RWPE2 (cell line): ENCODE data around the gene NAT14.

Experiments
- ATAC-seq: fragments of 200-7000 bp; cut with Tn5 transposase; 3 replicates; pipeline ENCODE4 v1.9.1; 2021; ENCODE audit warnings: low read depth
- DNase-seq: peaks from one replicate; pipeline ENCODE4 v3.0.0-alpha.2; 2020; ENCODE audit warnings: low spot score
- H3K27ac ChIP-seq: fragments of 450-650 bp; 2 replicates; pipeline ENCODE4 v1.5.1; 2017; ENCODE audit warnings: mild to moderate bottlenecking; ENCODE audit not compliant: poor library complexity, severe bottlenecking
- H3K27me3 ChIP-seq: fragments of 250-450 bp; sonication (Bioruptor Pico); 2 replicates; pipeline ENCODE4 v1.5.1; 2021; ENCODE audit warnings: mild to moderate bottlenecking, moderate library complexity; ENCODE audit not compliant: insufficient read depth, poor library complexity, severe bottlenecking
- H3K36me3 ChIP-seq: fragments of 250-450 bp; sonication (Bioruptor Pico); 2 replicates; pipeline ENCODE4 v1.5.1; 2020; ENCODE audit warnings: low read depth, mild to moderate bottlenecking, moderate library complexity
- H3K4me1 ChIP-seq: fragments of 250-450 bp; sonication (Bioruptor Pico); 2 replicates; pipeline ENCODE4 v1.5.1; 2021; ENCODE audit warnings: mild to moderate bottlenecking, moderate library complexity; ENCODE audit not compliant: insufficient read depth, poor library complexity, severe bottlenecking
- H3K4me3 ChIP-seq: fragments of 250-450 bp; sonication (Bioruptor Pico); 2 replicates; pipeline ENCODE4 v1.5.1; 2021; ENCODE audit warnings: mild to moderate bottlenecking, moderate library complexity; ENCODE audit not compliant: severe bottlenecking
- H3K9me3 ChIP-seq: fragments of 250-450 bp; sonication (Bioruptor Pico); 2 replicates; pipeline ENCODE4 v1.5.1; 2021; ENCODE audit warnings: mild to moderate bottlenecking, moderate library complexity; ENCODE audit not compliant: severe bottlenecking
- TF ChIP-seq, protein P1 (sequence below): fragments of 450-650 bp; IDR thresholded peaks from one replicate; pipeline ENCODE4 v1.5.1; 2017; ENCODE audit warnings: mild to moderate bottlenecking, moderate library complexity; ENCODE audit not compliant: poor library complexity, severe bottlenecking

Gene NAT14

DNA sequence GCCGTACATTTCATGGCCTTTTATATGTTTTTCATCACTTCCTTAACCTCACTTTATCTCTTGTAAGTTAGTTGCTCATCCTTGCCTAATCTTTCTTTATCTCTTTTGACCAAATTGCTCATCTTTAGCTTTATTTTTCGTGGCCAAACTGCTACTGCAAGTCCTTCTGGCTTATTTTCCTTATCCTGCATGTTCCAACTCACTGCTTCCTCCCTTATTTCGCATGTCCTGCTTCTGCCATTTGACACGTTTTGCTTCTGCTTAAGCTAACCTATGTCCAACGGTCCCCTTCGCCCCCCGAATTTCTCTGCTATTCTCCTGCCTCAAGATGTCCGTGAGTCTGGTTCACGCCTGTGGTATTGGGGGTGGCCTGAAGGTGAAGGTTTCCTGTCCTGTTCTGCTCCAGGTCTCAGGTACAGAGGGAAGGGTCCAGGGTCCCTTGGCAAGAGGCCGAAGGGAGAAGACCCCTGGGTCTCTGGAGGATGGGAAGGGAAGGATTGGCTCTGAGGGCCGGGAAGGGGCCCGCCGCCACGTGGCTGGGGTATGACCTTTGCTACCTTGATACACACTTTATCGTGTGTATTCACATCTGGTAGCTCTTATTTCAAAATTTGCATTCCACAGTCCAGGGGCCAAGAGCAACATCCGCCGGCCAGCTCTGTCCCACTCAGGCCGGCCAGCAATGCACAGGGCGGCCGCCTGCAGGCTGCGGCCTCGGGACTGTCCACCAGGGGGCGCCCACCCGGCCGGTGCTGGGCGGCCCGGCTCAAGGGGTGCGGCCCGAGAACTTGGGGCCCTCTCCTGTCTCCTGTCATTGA, 17.5 kb upstream of the NAT14 start:
- no peak for DNase-seq
- no peak overlapping the region for H3K27ac ChIP-seq

DNA sequence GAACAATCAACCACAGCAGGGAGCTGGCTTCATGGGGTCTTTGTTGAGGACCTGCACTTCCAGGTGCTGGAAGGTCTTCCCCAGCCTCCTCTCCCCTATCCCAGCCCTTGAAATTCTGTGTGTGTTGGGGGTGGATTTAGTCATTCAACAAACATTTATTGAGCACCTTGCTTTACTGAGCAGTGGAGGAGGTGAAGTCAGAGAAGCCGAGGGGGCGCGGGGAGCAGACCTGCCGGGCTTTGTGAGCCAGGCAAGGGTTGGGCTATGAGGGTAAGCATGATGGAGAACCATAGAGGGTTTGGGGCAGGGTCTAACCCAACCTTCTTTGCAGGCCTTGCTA, 17.0 kb upstream of the NAT14 start:
- H3K27ac ChIP-seq: no peak overlapping the region
- DNase-seq: no peak
- TF ChIP-seq, protein P1, sequence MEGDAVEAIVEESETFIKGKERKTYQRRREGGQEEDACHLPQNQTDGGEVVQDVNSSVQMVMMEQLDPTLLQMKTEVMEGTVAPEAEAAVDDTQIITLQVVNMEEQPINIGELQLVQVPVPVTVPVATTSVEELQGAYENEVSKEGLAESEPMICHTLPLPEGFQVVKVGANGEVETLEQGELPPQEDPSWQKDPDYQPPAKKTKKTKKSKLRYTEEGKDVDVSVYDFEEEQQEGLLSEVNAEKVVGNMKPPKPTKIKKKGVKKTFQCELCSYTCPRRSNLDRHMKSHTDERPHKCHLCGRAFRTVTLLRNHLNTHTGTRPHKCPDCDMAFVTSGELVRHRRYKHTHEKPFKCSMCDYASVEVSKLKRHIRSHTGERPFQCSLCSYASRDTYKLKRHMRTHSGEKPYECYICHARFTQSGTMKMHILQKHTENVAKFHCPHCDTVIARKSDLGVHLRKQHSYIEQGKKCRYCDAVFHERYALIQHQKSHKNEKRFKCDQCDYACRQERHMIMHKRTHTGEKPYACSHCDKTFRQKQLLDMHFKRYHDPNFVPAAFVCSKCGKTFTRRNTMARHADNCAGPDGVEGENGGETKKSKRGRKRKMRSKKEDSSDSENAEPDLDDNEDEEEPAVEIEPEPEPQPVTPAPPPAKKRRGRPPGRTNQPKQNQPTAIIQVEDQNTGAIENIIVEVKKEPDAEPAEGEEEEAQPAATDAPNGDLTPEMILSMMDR: peak; percentile 77
- no peaks in the 10 kb centered on the region for H3K27me3 ChIP-seq
- H3K36me3 ChIP-seq: no peaks in the 10 kb centered on the region
- no peaks in the 10 kb centered on the region for H3K9me3 ChIP-seq
- H3K4me3 ChIP-seq: no peak overlapping the region
- ATAC-seq: peak; percentile 13; the same call in 2 of the 3 replicates
- no peaks in the 10 kb centered on the region for H3K4me1 ChIP-seq

More for the DNA sequence above, 17.5 kb upstream of the NAT14 start:
- Histone ChIP-seq H3K4me3 (no peak overlapping the region), H3K27me3 (no peaks in the 10 kb centered on the region), H3K4me1 (no peaks in the 10 kb centered on the region), H3K9me3 (no peaks in the 10 kb centered on the region), H3K36me3 (no peaks in the 10 kb centered on the region)
- peak; percentile 75 for ATAC-seq
- TF ChIP-seq, protein P1: peak; percentile 97

DNA sequence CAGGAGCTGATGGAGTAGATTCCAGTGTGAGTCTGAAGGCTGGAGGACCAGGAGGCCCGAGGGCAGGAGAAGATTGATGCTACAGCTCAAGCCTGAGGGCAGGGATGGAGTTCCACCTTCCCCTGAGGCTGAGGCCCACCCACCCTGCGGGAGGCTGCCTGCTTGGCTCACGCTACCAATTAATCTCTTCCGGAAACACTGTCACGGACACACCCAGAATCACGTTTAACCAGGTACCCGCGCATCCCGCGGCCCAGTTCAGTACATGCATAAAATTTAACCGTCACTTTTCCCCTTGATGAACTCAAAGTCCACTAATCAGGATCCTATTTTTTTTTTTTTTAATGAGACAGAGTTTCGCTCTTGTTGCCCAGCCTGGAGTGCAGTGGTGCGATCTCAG, 13.7 kb upstream of the NAT14 start:
- TF ChIP-seq, protein P1: no peak
- Histone ChIP-seq H3K27ac (no peak overlapping the region), H3K4me1 (peaks cover 5% of the 10 kb centered on the region), H3K36me3 (no peaks in the 10 kb centered on the region), H3K27me3 (no peaks in the 10 kb centered on the region), H3K9me3 (no peaks in the 10 kb centered on the region), H3K4me3 (no peak overlapping the region)
- no peak for ATAC-seq
- DNase-seq: no peak

DNA sequence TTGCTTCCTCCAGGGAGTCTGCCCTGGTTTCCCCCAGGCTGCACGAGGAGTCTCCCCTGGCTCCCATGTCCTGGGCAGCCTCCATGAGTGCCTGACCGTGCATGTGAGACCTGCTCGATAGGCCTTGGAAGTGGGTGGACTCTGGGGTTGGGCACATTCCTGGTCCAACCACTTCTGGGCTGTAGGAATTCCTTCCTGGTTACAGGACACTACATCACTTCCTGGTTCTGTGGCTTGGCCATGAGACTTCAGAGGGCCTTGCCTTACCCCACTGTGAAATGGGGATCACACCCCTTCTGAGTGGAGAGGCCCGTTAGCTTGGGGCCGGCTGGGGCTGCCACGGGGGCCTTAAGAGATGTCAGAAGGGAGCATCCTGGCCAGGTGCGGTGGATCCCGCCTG, 12.5 kb upstream of the NAT14 start:
- ATAC-seq (peak; percentile 57; the same call in 2 of the 3 replicates), DNase-seq (no peak)
- H3K4me3 ChIP-seq: no peak overlapping the region
- TF ChIP-seq, protein P1: no peak
- peaks cover 5% of the 10 kb centered on the region for H3K4me1 ChIP-seq
- no peaks in the 10 kb centered on the region for H3K36me3 ChIP-seq
- no peaks in the 10 kb centered on the region for H3K27me3 ChIP-seq
- no peak overlapping the region for H3K27ac ChIP-seq
- H3K9me3 ChIP-seq: no peaks in the 10 kb centered on the region

GRCh38 chr19:55473225-55474012, 11.6 kb upstream of the NAT14 start:
- Histone ChIP-seq H3K4me1 (peaks cover 9% of the 10 kb centered on the region), H3K9me3 (no peaks in the 10 kb centered on the region), H3K36me3 (no peaks in the 10 kb centered on the region), H3K4me3 (no peak overlapping the region), H3K27me3 (no peaks in the 10 kb centered on the region), H3K27ac (peak overlapping the region; percentile 77)
- no peak for DNase-seq
- no peak for ATAC-seq
- TF ChIP-seq, protein P1: no peak
